B cell (primary cell): Measurements from ENCODE around the gene BLOC1S3. TPM values are rescaled to one million over a fixed set of nuclear protein-coding genes. Genes with fewer than 3 reads are reported as not detected.
A peak's percentile ranks its signal among the peaks of the same experiment; 100 is the strongest.

Source experiments
- ATAC-seq: fragments of 200-7000 bp; cut with Tn5 transposase; one replicate; pipeline ENCODE4 v1.10.0; 2021; ENCODE audit warnings: low read depth, mild to moderate bottlenecking, moderate number of reproducible peaks, moderate library complexity
- CTCF ChIA-PET: fragments of 350-600 bp; sonication (Branson Sonifier 250); formaldehyde crosslinking; loops from one replicate; lab custom pipeline; 2021; ENCODE audit warnings: antibody characterized with exemption, inconsistent platforms; lab: Charles Lee
- POLR2A ChIA-PET: fragments of 350-600 bp; sonication (Branson Sonifier 250); formaldehyde crosslinking; loops from one replicate; lab custom pipeline; 2021; ENCODE audit warnings: antibody characterized with exemption; lab: Charles Lee
- DNase-seq: peaks from one replicate; pipeline ENCODE4 v3.0.0; 2013
- H2AFZ ChIP-seq: 2 replicates; pipeline ENCODE4 v1.6.1; 2012; ENCODE audit warnings: mild to moderate bottlenecking, low read depth, low read length; ENCODE audit not compliant: insufficient read depth, poor library complexity, severe bottlenecking
- H3K27ac ChIP-seq, 2 donors: 1 replicate in 1 of 2; 2 replicates in 1 of 2; pipeline ENCODE4 v1.5.1; 2012 to 2013; ENCODE audit warnings: low read length in 2 of 2, mild to moderate bottlenecking in 2 of 2, moderate library complexity in 1 of 2
- H3K27me3 ChIP-seq, 4 experiments: fragments of 200-600 bp in 1 of 4; sonication (generic) in 1 of 4; replicated peaks in 1 of 4; 1 replicate in 2 of 4; 2 replicates in 2 of 4; pipeline versions ENCODE4 v1.6.1 to v1.7.0; 2013 to 2016; ENCODE audit warnings: low read length in 3 of 4, mild to moderate bottlenecking in 2 of 4, mixed read lengths in 1 of 4, moderate library complexity in 1 of 4; ENCODE audit not compliant: insufficient read depth in 4 of 4, control insufficient read depth in 3 of 4; ENCODE audit errors: control extremely low read depth in 1 of 4
- H3K36me3 ChIP-seq, 2 experiments: replicated peaks in 1 of 2; 1 replicate in 1 of 2; 2 replicates in 1 of 2; pipeline versions ENCODE4 v1.6.1 to v1.7.1; 2013; ENCODE audit warnings: low read length in 1 of 2; ENCODE audit not compliant: insufficient read depth in 2 of 2, control insufficient read depth in 1 of 2; ENCODE audit errors: control extremely low read depth in 1 of 2, extremely low read depth in 1 of 2
- H3K4me1 ChIP-seq, 2 donors: fragments of 200-600 bp in 1 of 2; sonication (generic) in 1 of 2; 1 replicate in 1 of 2; 2 replicates in 1 of 2; pipeline versions ENCODE4 v1.5.1 to v1.6.1; 2013 to 2017; ENCODE audit warnings: low read length in 2 of 2; ENCODE audit not compliant: control insufficient read depth in 2 of 2, insufficient read depth in 2 of 2
- H3K4me2 ChIP-seq: replicated peaks from 2 replicates; pipeline ENCODE3; 2012; ENCODE audit warnings: mild to moderate bottlenecking, low read depth, low read length; ENCODE audit not compliant: poor library complexity, severe bottlenecking
- H3K4me3 ChIP-seq, 5 experiments: fragments of 200-600 bp in 1 of 5; sonication (generic) in 1 of 5; 1 replicate in 3 of 5; 2 replicates in 2 of 5; pipeline versions ENCODE4 v1.5.1 to v1.7.0; 2011 to 2016; ENCODE audit warnings: low read length in 4 of 5, mild to moderate bottlenecking in 4 of 5, low read depth in 2 of 5, control low read depth in 1 of 5, moderate library complexity in 1 of 5; ENCODE audit not compliant: insufficient read depth in 1 of 5; ENCODE audit errors: control extremely low read depth in 1 of 5, extremely low read depth in 1 of 5
- H3K79me2 ChIP-seq: fragments of 200-600 bp; sonication (generic); one replicate; pipeline ENCODE4 v1.6.0; 2016; ENCODE audit warnings: low read length; ENCODE audit not compliant: control insufficient read depth, insufficient read depth
- H3K9ac ChIP-seq: fragments of 200-600 bp; sonication (generic); 2 replicates; pipeline ENCODE4 v1.6.1; 2017; ENCODE audit warnings: mild to moderate bottlenecking, low read length, moderate library complexity
- H3K9me3 ChIP-seq, 3 donors: one replicate each; pipeline versions ENCODE4 v1.6.1 to v1.7.1; 2013; ENCODE audit warnings: low read length in 2 of 3; ENCODE audit not compliant: control insufficient read depth in 2 of 3, insufficient read depth in 1 of 3; ENCODE audit errors: control extremely low read depth in 1 of 3
- H4K20me1 ChIP-seq: 2 replicates; pipeline ENCODE4 v1.6.0; 2012; ENCODE audit warnings: mild to moderate bottlenecking, low read length; ENCODE audit not compliant: insufficient read depth, control insufficient read depth, poor library complexity, severe bottlenecking
- H3K27ac Mint-ChIP-seq: one replicate; pipeline ENCODE4 v1.8.0; 2021; ENCODE audit warnings: mixed read lengths
- H3K27me3 Mint-ChIP-seq: one replicate; pipeline ENCODE4 v1.8.0; 2021; ENCODE audit warnings: mixed read lengths
- H3K4me1 Mint-ChIP-seq: one replicate; pipeline ENCODE4 v1.8.0; 2021; ENCODE audit warnings: mixed read lengths
- H3K4me3 Mint-ChIP-seq: one replicate; pipeline ENCODE4 v1.8.0; 2021; ENCODE audit warnings: mixed read lengths
- H3K9me3 Mint-ChIP-seq: one replicate; pipeline ENCODE4 v1.8.0; 2022; ENCODE audit warnings: mixed read lengths; ENCODE audit not compliant: insufficient read depth
- CTCF ChIP-seq: fragments of 200-600 bp; IDR thresholded peaks from one replicate; pipeline ENCODE4 v1.8.0; 2022; ENCODE audit warnings: antibody characterized with exemption, mild to moderate bottlenecking
- EZH2 ChIP-seq: IDR thresholded peaks from 2 replicates; pipeline ENCODE4 v1.6.1; 2012; ENCODE audit warnings: borderline replicate concordance, low read depth, mild to moderate bottlenecking, moderate library complexity, low read length; ENCODE audit not compliant: insufficient read depth, poor library complexity, severe bottlenecking
- WGBS: methylation state at CpG from one replicate; pipeline ENCODE4 v1.1.5; 2013; ENCODE audit warnings: missing lambda C conversion rate; ENCODE audit not compliant: insufficient coverage; 5-methylcytosine and 5-hydroxymethylcytosine counted together
- intact Hi-C: fragments of 100-400 bp; cut with micrococcal nuclease; formaldehyde crosslinking; loops from one replicate; pipeline ENCODE4 v1.10.0; 2022
- polyA plus RNA-seq: library from polyadenylated mRNA; depleted of rRNA; stranded (reverse); fragments of >200 nt; gene quantifications from 2 replicates; pipeline ENCODE4 v1.2.3, GENCODE V29; 2012
- total RNA-seq, 2 donors: library from RNA; stranded (reverse); fragments of 120-200 nt in 1 of 2; gene quantifications; 1 replicate in 1 of 2; 2 replicates in 1 of 2; pipeline versions ENCODE4 v1.2.3 to v1.2.4, GENCODE V29; 2013 to 2022

The BLOC1S3 gene
- total and polyA plus RNA-seq, 2 donors (not counting 1 experiment from before 2014, with no cell fraction given): 7.2 to 21.1 TPM

- ChIA-PET POLR2A (interaction anchor here (1.2 kb wide), 1 partner anchor 95 kb away, joined by 4 read pairs; the partner anchor contains the start of gene PPP1R37), CTCF (interaction anchor here (0.6 to 2.6 kb wide), 12 partner anchors 9 to 1154 kb away, joined by 4 to 19 read pairs (median 5); partner anchors contain the start of genes APOE, BLOC1S3, CLPTM1 and TRAPPC6A)
- Histone ChIP-seq H3K9ac (no peak overlapping the region), H3K27ac (no peak overlapping the region), H3K36me3 (no peaks in the 10 kb centered on the region), H3K4me3 (no peak overlapping the region), H4K20me1 (peaks cover 15% of the 10 kb centered on the region), H3K79me2 (peaks cover 17% of the 10 kb centered on the region), H3K9me3 (peaks cover 0 to 2% (median 0%) of the 10 kb centered on the region in 3 donors), H3K27me3 (no peaks in the 10 kb centered on the region), H3K4me1 (peaks cover 12 to 21% of the 10 kb centered on the region in 2 donors), H3K4me2 (peak overlapping the region; percentile 45), H2AFZ (peak overlapping the region; percentile 53)
- peak overlapping the region; percentile 50 for H3K27ac Mint-ChIP-seq
- TF ChIP-seq CTCF (peak; percentile 85), EZH2 (no peak)
- 31% methylated on average over 10 of the region's 12 CpGs for WGBS
- ATAC-seq (peak; percentile 84), DNase-seq (peak; percentile 71)
- H3K27me3 Mint-ChIP-seq: no peaks in the 10 kb centered on the region
- H3K4me1 Mint-ChIP-seq: peaks cover 21% of the 10 kb centered on the region
- peak overlapping the region; percentile 18 for H3K4me3 Mint-ChIP-seq
- H3K9me3 Mint-ChIP-seq: no peaks in the 10 kb centered on the region
- intact Hi-C loops: loop anchor here (1.0 kb wide), 1 partner anchor 284 kb away; no protein-coding TSS in a partner anchor
Observed at GRCh38 chr19:45187421-45188100, 9.0 kb downstream of the BLOC1S3 start.

GRCh38 chr19:45189971-45190370, 11.4 kb downstream of the BLOC1S3 start:
- Histone ChIP-seq H2AFZ (no peak overlapping the region), H3K9me3 (peaks cover 0 to 2% (median 0%) of the 10 kb centered on the region in 3 donors), H3K27me3 (no peaks in the 10 kb centered on the region), H3K36me3 (no peaks in the 10 kb centered on the region), H3K27ac (no peak overlapping the region), H4K20me1 (peaks cover 2% of the 10 kb centered on the region), H3K79me2 (no peaks in the 10 kb centered on the region), H3K4me2 (no peak overlapping the region), H3K4me1 (peaks cover 6 to 10% of the 10 kb centered on the region in 2 donors), H3K4me3 (no peak overlapping the region), H3K9ac (no peak overlapping the region)
- ATAC-seq (no peak), DNase-seq (no peak)
- TF ChIP-seq EZH2: no peak
- no peak for TF ChIP-seq CTCF
- POLR2A ChIA-PET: no interaction called here
- Mint-ChIP-seq H3K27me3 (no peaks in the 10 kb centered on the region), H3K27ac (no peak overlapping the region), H3K4me3 (no peak overlapping the region), H3K9me3 (no peaks in the 10 kb centered on the region), H3K4me1 (peaks cover 7% of the 10 kb centered on the region)
- intact Hi-C loops: no loop called here
- CTCF ChIA-PET: interaction anchor here (0.7 kb wide), 1 partner anchor 299 kb away, joined by 3 read pairs; the partner anchor contains the start of gene TOMM40
- no CpG with 5 or more reads among the region's 1 CpG for WGBS
